ENCODE data around the gene C1orf198.

Gene C1orf198

GRCh38 chr1:230808281-230808872 is 59.9 kb downstream of the C1orf198 start:
- no peak for DNase-seq (ENCODE audit: low read depth)

- DNase-seq (ENCODE audit: low read depth): no peak
Measured at GRCh38 chr1:230807561-230808280, 60.6 kb downstream of the C1orf198 start.

DNA sequence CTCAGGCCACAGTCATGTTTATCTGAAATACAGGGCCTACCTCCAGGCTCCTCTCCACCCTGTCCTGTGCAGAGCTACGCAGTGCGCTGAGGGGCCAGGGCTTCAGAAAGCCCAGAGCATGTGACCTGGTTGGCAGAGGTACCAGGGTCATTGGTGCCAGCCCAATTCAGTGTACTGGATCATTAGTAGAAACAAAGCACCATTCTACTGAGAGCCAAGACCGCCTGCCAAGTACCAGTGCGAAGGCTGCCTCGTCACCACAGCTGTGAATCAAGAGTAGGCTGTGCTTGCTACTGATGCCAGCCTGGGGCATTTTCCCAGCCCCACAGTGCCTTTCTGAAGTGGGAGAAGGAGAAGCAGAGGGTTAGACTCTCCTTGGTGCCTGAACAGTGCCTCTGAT is 61.3 kb downstream of the C1orf198 start:
- no peak for DNase-seq (ENCODE audit: low read depth)

DNA sequence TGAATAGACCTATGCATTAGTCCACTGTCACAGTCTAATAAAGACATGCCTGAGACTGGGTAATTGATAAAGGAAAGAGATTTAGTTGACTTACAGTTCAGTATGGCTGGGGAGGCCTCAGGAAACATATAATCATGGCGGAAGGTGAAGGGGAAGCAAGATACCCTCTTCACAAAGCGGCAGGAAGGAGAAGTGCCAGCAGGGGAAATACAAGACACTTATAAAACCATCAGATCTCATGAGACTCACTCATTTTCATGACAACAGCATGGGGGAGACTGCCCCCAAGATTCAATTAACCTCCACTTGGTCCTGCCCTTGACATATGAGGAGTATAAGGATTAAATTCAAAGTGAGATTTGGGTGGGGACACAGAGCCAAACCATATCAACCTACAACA is 61.8 kb downstream of the C1orf198 start:
- DNase-seq (ENCODE audit: low read depth): no peak

DNA sequence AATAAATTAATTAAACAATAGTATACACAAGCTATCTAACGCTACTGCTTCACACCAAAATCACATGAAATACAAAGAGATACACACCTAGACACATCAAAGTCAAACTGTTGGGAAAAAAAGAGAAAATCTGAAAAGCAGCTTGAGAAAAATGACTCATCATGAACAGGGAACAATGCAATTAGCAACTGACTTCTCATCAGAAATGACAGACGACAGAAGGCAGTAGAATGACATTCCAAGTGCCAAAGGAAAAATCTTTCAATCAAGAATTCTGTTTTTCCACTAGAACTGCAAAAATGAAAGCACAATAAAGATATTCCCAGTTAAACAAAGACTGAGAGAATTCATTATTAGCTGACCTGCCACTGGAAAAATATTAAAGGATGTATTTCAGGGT is 63.9 kb downstream of the C1orf198 start:
- no peak for DNase-seq (ENCODE audit: low read depth)

DNA sequence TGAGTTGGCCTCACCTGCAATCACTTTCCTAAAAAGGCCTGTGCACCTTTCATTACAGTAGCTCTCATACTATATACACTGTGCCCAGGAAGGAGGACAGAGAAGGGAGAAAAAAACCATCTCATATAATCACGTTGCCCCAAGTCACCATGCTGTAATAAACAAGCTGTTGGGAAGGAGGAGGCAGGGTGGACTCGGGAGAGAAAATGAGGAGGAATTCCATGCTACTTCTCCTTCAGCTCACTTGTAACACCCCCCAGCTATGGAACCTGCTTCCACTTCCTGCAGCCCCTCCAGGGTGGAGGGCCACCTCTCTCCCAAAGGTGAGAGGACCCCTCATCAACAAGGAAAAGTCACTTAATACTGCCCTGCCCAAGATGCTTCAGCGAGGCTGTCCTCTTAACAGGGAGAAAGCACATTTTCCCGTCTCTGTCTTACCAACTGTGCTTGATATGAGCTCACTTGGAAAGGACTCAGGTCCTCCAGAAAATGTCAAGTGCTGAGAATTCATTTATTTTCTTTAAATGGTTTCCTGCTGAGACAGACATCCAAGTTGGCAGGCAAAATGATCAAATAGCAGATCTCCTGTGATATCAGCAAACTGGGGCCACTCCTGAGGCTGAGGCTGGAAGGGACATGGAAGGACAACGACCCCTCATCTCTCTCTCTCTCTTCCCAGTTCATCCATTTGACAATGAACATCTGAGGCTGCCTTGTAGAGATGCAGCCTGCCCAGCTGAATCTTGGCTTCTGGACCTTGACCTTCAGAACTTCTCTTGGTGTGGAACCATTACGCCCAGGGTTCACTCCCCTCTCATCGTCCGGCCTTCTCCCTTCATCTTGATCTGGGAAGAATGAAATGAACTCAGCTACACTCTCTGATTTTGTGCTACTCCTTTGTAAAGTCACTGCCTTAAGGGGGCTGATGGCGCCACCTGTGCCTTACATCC is 67.2 kb downstream of the C1orf198 start:
- no peak for DNase-seq (ENCODE audit: low read depth)

DNA sequence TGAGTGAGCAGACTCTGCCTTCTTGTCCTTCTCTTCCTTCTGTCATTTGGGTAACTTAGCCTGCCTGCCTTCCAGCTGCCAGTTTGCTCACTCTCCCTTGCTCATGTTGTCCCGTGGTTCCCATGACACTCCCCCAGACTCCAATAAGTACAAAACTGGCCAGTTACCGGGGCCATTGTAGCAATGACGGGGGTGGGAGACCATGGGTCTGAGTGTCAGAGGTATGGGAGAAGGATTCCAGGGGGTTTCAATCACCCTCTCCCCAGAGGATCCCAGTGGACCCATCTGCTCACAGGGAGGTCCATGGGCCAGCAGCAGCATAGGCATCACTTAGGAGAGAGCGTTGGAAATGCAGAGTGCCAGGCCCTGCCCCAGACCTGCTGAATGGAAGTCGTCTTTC is 69.8 kb downstream of the C1orf198 start:
- no peak for DNase-seq (ENCODE audit: low read depth)

GRCh38 chr1:230797942-230798365 is 70.4 kb downstream of the C1orf198 start:
- DNase-seq (ENCODE audit: low read depth): no peak

DNA sequence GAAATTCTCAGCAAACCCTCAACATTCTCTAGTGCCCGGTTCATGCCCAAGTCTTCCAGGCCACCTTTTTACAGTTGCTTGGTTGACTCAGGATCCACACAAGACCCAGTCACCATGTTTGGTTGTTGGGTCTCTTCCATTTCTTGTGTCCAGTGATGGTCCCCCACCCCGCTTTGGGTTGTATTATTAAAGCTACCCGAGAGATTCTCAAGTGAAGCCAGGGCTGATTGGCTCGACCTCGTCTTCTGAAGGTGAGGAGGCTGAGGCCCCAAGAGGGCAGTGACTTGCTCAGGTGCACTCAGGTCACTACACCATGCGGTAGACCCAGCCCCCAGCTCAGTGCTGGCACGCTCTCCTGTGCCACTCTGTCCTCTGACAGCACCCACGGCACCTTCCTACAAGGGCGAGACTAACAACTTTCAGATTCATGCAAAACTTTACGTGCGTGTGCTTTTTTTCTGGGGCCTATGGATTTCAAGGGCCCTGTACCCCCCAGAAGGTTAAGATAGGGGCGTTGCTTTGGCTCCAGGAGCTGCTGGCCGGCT is 70.9 kb downstream of the C1orf198 start:
- no peak for DNase-seq (ENCODE audit: low read depth)

- no peak for DNase-seq (ENCODE audit: low read depth)
Measured at GRCh38 chr1:230796626-230797025, 71.7 kb downstream of the C1orf198 start.

DNA sequence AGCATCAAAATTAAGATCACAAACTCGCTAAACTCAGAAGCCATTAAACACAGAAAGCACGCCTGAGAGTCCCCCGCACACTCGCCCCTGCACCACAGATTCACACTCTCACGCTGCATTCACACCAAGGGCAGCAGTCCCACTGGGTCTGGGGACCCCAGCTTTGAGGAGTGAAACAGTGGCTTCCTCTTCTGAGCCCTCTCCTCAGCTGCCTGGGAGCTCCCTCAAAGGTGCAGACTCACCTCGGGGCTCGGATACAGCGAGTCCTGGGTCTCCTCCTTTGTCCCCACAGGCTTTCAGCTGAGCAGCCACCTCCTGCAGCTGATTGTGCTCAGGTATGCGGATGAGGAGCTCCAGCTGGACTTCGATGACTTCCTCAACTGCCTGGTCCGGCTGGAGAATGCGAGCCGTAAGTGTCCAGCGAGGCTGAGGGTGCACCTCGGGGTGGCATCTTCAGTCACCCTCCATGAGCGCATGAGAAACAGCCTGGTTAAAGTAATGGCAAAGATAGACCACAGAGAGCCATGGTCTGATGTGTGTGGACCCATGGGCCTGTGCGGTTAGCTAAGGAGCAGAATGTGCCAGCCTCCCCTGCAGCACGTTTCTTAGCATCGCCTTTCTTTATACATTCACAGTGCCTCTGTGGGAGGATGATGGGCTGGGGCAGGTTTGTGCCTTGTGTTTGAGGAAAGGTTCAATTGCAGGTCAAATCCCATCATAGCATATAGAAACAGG is 73.3 kb downstream of the C1orf198 start:
- no peak for DNase-seq (ENCODE audit: low read depth)

DNA sequence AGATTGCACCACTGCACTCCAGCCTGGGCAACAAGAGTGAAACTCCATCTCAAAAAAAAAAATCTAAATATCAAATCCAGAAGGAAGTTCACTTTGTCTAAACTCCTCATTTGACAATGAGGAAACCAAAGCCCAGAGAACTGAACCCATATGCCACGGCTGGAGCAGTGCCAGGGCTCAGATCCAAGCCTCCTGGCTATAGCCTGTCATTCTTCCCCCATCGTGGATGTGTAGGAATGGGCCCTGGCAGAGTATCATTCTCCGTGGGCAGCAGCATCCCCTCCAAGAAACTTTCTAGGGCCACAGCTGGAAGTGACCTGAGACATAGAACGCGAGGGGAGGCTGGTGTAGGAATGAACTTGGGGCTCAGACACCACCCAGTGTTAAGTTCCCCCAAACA is 73.9 kb downstream of the C1orf198 start:
- DNase-seq (ENCODE audit: low read depth): no peak

GRCh38 chr1:230793463-230793745 is 74.9 kb downstream of the C1orf198 start:
- DNase-seq (ENCODE audit: low read depth): no peak

GRCh38 chr1:230792691-230793462 is 75.4 kb downstream of the C1orf198 start:
- no peak for DNase-seq (ENCODE audit: low read depth)

DNA sequence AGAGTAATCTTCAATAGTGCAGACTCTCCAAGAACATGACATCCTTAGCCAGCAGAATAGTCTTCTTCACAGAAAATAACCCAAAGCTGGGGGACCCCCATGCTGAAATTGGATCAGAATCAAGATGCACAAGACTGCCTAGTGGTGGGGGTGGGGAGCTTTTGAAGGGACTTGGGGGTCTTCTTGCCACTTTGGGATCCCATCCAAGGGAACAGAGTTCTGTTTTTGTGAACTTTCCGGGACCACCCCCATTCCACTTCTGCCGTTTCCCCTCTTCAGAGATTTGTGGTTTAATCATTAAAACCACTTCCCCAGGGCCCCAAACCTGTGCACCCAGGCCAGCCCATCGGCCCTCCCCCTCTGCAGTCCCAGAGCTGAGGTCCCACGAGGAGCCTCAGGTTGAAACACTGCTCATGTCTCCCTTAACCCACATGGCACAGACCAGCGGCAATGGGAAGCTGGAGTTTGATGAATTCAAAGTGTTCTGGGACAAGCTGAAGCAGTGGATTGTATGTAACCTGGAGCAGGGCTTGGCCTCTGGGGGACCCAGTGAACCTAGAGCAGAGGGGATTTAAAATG is 76.2 kb downstream of the C1orf198 start:
- no peak for DNase-seq (ENCODE audit: low read depth)

GRCh38 chr1:230790026-230790425 is 78.3 kb downstream of the C1orf198 start:
- no peak for DNase-seq (ENCODE audit: low read depth)

DNA sequence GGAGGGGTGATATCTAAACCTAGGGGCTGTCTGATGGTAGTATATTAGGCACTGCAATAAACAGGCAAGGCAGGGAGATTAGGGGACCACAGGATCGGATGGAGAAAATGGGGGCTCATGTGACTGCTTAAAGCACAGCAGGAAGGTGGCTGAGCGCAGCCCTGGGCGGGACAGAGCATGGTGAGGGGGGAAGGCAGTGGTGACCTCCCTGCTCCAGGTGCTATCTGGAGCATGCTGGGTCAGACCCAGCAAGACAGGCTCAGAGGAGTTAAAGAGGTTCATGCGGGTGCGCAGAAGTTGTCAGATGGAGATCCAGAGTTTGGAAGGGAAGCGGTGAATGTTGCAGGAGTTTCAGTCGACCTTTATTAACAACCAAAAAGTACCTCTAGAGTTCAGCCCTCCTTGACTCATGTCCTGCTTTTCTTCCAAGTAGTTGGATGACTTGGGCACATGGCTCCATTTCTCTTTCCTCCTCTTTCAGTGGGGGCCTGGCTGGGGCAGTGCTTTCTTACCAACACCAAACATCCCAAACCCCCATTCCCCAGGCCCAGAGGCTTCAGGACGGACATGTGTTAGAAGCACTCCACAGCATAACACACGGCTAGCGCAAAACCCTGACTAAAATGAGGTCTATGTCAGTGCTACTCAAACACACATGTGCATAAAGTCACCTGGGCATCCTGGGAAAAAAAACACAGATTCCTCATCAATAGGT is 79.6 kb downstream of the C1orf198 start:
- DNase-seq (ENCODE audit: low read depth): no peak

- no peak for DNase-seq (ENCODE audit: low read depth)
Measured at GRCh38 chr1:230787471-230787870, 80.8 kb downstream of the C1orf198 start.

Measured in T-helper 22 cell (primary cell).